Lower leg skin (tissue), 3 donors: Measurements from ENCODE around the gene ARFIP1.

Source experiments
- POLR2A ChIP-seq, 2 donors: fragments of 450-650 bp; IDR thresholded peaks; one replicate each; pipeline ENCODE4 v1.6.1; 2016 to 2017; ENCODE audit warnings: antibody characterized with exemption in 2 of 2, mild to moderate bottlenecking in 1 of 2, moderate library complexity in 1 of 2
- TF ChIP-seq, protein P1 (sequence below), 3 donors: fragments of 450-650 bp; IDR thresholded peaks; one replicate each; pipeline ENCODE4 v1.5.1; 2016; ENCODE audit warnings: antibody characterized with exemption in 3 of 3, mild to moderate bottlenecking in 3 of 3, moderate library complexity in 2 of 3

DNA sequence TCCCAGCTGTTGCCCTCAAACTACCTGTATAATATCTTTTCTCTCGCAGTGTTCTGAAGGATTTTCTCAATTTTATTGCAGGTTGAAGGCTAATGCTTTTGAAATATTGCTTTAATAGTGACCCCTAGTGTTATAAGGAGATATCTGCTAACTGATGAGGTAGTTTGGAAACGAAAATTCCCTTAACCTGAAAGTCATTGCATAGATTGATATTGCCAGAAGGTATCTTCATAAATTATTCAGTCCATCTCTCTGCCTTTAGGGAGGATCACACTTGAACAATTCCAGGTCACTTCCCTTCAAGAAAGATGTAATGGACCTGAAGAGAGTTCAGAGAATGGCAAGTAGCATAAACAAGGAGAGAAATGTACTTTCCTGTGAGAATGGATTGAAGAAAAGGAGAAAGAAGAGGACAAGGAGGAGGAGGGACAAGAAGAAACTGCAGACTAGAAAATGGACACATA, 44.3 kb upstream of the ARFIP1 start:
- TF ChIP-seq, protein P1, sequence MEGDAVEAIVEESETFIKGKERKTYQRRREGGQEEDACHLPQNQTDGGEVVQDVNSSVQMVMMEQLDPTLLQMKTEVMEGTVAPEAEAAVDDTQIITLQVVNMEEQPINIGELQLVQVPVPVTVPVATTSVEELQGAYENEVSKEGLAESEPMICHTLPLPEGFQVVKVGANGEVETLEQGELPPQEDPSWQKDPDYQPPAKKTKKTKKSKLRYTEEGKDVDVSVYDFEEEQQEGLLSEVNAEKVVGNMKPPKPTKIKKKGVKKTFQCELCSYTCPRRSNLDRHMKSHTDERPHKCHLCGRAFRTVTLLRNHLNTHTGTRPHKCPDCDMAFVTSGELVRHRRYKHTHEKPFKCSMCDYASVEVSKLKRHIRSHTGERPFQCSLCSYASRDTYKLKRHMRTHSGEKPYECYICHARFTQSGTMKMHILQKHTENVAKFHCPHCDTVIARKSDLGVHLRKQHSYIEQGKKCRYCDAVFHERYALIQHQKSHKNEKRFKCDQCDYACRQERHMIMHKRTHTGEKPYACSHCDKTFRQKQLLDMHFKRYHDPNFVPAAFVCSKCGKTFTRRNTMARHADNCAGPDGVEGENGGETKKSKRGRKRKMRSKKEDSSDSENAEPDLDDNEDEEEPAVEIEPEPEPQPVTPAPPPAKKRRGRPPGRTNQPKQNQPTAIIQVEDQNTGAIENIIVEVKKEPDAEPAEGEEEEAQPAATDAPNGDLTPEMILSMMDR (IDR thresholded peaks at IDR 0.05) = no peak
- TF ChIP-seq POLR2A (IDR thresholded peaks at IDR 0.05) = no peak
